ENCODE measurements around the gene PAPOLB. TPM values are rescaled to one million over a fixed set of nuclear protein-coding genes. Genes with fewer than 3 reads are reported as not detected.

The PAPOLB gene
- total and polyA plus RNA-seq, 2 donors (not counting 3 experiments of a cell fraction or from before 2014, with no cell fraction given), result 0.07 TPM; not detected in 1

- intact Hi-C loops (cut with micrococcal nuclease), result no loop called here
- POLR2A ChIA-PET, result no interaction called here
Observed at GRCh38 chr7:4831723-4832495, 29.9 kb downstream of the PAPOLB start.

More at GRCh38 chr7:4831723-4832495, 29.9 kb downstream of the PAPOLB start:
- H4K20me1 ChIP-seq (replicated peaks; ENCODE audit: control insufficient read depth, extremely low read depth, insufficient read depth, low read length), result no peaks in the 10 kb centered on the region
- TF ChIP-seq MYC (IDR thresholded peaks at IDR 0.05; ENCODE audit: low read depth, low read length) (no peak), POLR2A (IDR thresholded peaks at IDR 0.05; ENCODE audit: low read depth, low read length) (no peak), MAX (IDR thresholded peaks at IDR 0.05; ENCODE audit: insufficient read depth, insufficient read length) (no peak), FOS (IDR thresholded peaks at IDR 0.05; ENCODE audit: borderline replicate concordance, insufficient read depth, low read length) (no peak), POLR2AphosphoS5 (IDR thresholded peaks at IDR 0.05; ENCODE audit: insufficient read depth, low read depth, low read length) (no peak), CTCF (IDR thresholded peaks at IDR 0.05; ENCODE audit: extremely low read depth in 1 of 2, insufficient read depth in 1 of 2, low read depth in 1 of 2, low read length in 2 of 2) (no peak), GATA2 (IDR thresholded peaks at IDR 0.05; ENCODE audit: insufficient read depth, insufficient read length, low read depth, low read length) (no peak), JUN (IDR thresholded peaks at IDR 0.05; ENCODE audit: borderline replicate concordance, insufficient read depth, insufficient read length, low read depth) (no peak), EZH2 (IDR thresholded peaks at IDR 0.05; ENCODE audit: borderline replicate concordance, low read depth, low read length, severe bottlenecking) (no peak)
- no peaks in the 10 kb centered on the region for H3K36me3 ChIP-seq (ENCODE audit: control insufficient read depth in 2 of 2, extremely low read depth in 1 of 2, insufficient read depth in 2 of 2, low read length in 2 of 2)
- no peaks in the 10 kb centered on the region for H3K9me1 ChIP-seq (replicated peaks; ENCODE audit: control insufficient read depth, extremely low read depth, insufficient read depth, low read length)
- dilution Hi-C loops (cut with MboI; ENCODE audit: extremely low pct_ligation_motif_present, low sequenced_read_pairs), result no loop called here
- H3K9ac ChIP-seq (replicated peaks; ENCODE audit: extremely low read depth, insufficient read depth, low read length), result no peak overlapping the region
- no peak for FAIRE-seq
- H3K27me3 ChIP-seq (ENCODE audit: control insufficient read depth in 2 of 2, insufficient read depth in 2 of 2, low read length in 2 of 2), result no peaks in the 10 kb centered on the region
- CTCF ChIA-PET, result interaction anchor here (0.8 to 2.8 kb wide), 4 partner anchors 52 to 254 kb away, joined by 3 to 121 read pairs (median 12); partner anchors contain the start of gene RADIL
- no peak overlapping the region for H2AFZ ChIP-seq (ENCODE audit: low read depth, low read length)
- H3K9me3 ChIP-seq (replicated peaks; ENCODE audit: control insufficient read depth, insufficient read depth, low read length), result no peaks in the 10 kb centered on the region
- H3K79me2 ChIP-seq (ENCODE audit: control insufficient read depth, insufficient read depth, low read length), result no peaks in the 10 kb centered on the region
- DNase-seq (ENCODE audit: low read depth, low spot score), result no peak
- no peak overlapping the region for H3K27ac ChIP-seq (ENCODE audit: insufficient read depth, low read depth, low read length)
- H3K4me3 ChIP-seq (replicated peaks in 1 of 3; ENCODE audit: insufficient read depth in 1 of 3, low read depth in 1 of 3, low read length in 3 of 3), result no peak overlapping the region
- H3K4me2 ChIP-seq (ENCODE audit: insufficient read depth, low read length), result no peak overlapping the region
- no peaks in the 10 kb centered on the region for H3K4me1 ChIP-seq (ENCODE audit: control insufficient read depth, extremely low read depth, insufficient read depth, low read length)
- no TSS peak for BruUV-seq (replicated peaks)
